Thoracic aorta (tissue), 2 donors: ENCODE measurements around the gene PROSER1. TPM values are rescaled to one million over a fixed set of nuclear protein-coding genes. Genes with fewer than 3 reads are reported as not detected.
"Not testable (repeated sequence)": the region's sequence is repeated elsewhere in the genome, so short reads cannot be mapped to it uniquely, and the experiment has no call there.

Experiments used
- ATAC-seq: fragments of 150-250 bp; one replicate; pipeline ENCODE4 v1.8.0; 2017; ENCODE audit warnings: low read depth; ENCODE audit not compliant: insufficient number of reproducible peaks, low FRiP score
- DNase-seq: peaks from one replicate; pipeline ENCODE4 v3.0.0-alpha.2; 2020; ENCODE audit warnings: low spot score
- H3K27ac ChIP-seq, 2 donors: fragments of 200-600 bp; sonication (generic); 1 replicate in 1 of 2; 2 replicates in 1 of 2; pipeline ENCODE4 v1.5.1; 2016; ENCODE audit warnings: mild to moderate bottlenecking in 2 of 2, moderate library complexity in 2 of 2
- H3K27me3 ChIP-seq: fragments of 200-600 bp; sonication (generic); replicated peaks from 2 replicates; pipeline ENCODE4 v1.6.0; 2016; ENCODE audit warnings: mild to moderate bottlenecking; ENCODE audit not compliant: insufficient read depth
- H3K36me3 ChIP-seq: fragments of 200-600 bp; sonication (generic); one replicate; pipeline ENCODE4 v1.5.1; 2016
- H3K4me1 ChIP-seq, 2 donors: fragments of 200-600 bp; sonication (generic); 1 replicate in 1 of 2; 2 replicates in 1 of 2; pipeline versions ENCODE4 v1.5.1 to v1.6.0; 2016; ENCODE audit warnings: low read depth in 2 of 2, mild to moderate bottlenecking in 1 of 2; ENCODE audit not compliant: control insufficient read depth in 1 of 2
- H3K4me3 ChIP-seq: fragments of 200-600 bp; sonication (generic); 2 replicates; pipeline ENCODE4 v1.5.1; 2016; ENCODE audit warnings: mild to moderate bottlenecking
- H3K9me3 ChIP-seq: fragments of 200-600 bp; sonication (generic); 2 replicates; pipeline ENCODE4 v1.5.1; 2016
- total RNA-seq, 2 donors: library from RNA; depleted of rRNA; stranded (reverse); fragments of >200 nt; gene quantifications; one replicate each; pipeline versions ENCODE4 v1.1.0 to v1.2.3, GENCODE V29; 2016
- TF ChIP-seq, protein P1 (sequence below): fragments of 200-600 bp; sonication (generic); IDR thresholded peaks from one replicate; pipeline ENCODE4 v1.5.1; 2019; ENCODE audit warnings: antibody characterized with exemption

PROSER1 gene
- total RNA-seq, result 10 to 100 TPM; 15.4 to 33.5 TPM

DNA sequence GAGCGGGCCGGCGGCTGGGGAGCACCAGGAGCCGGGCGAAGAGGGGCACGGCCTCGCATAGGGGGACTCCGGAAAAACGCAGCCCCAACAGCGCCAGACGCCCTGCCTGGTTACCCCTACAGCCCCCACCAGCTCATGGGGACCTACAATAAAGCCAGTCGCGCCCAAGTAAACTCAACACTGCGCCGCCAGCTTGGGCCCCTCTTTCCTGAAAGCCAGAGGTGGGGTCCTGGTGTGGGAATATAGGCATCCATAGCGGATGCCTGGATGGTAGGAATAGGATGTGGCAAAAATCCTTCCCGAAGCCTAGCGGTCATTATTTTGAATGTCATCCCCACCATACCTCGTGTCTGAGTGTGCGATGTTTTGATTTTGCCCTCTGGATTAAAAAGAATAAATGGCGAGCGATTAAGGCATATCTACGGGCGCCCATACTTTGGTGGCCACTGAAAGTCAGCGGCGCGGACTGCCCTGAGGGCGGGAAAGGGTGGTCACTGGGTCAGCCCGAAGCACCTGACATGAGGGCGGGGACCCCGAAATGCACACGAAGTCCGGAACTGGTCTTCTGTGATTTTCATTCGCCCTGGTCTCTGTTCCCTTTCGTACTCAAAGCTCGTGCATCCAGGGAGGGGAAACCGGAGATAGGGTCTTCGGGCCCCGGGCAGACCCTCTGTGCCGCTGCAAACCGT is at the start of gene PROSER1, which contains the start of gene NHLRC3:
Gene PROSER1, minus strand, starts transcription at position 210 of the 689 bp plus-strand sequence. CDS start 847 bp downstream, outside the sequence.
Gene NHLRC3, plus strand, starts transcription at position 577 of the 689 bp plus-strand sequence. CDS start 184 bp downstream, outside the sequence.
- Histone ChIP-seq H3K4me1 (peaks cover 34 to 55% of the 10 kb centered on the region in 2 donors), H3K27ac (peak within 1 kb of the TSS; percentile 76 to 88), H3K4me3 (peak within 1 kb of the TSS; percentile 82), H3K27me3 (no peaks in the 10 kb centered on the region), H3K36me3 (no peaks in the 10 kb centered on the region), H3K9me3 (no peaks in the 10 kb centered on the region)
- TF ChIP-seq, protein P1, sequence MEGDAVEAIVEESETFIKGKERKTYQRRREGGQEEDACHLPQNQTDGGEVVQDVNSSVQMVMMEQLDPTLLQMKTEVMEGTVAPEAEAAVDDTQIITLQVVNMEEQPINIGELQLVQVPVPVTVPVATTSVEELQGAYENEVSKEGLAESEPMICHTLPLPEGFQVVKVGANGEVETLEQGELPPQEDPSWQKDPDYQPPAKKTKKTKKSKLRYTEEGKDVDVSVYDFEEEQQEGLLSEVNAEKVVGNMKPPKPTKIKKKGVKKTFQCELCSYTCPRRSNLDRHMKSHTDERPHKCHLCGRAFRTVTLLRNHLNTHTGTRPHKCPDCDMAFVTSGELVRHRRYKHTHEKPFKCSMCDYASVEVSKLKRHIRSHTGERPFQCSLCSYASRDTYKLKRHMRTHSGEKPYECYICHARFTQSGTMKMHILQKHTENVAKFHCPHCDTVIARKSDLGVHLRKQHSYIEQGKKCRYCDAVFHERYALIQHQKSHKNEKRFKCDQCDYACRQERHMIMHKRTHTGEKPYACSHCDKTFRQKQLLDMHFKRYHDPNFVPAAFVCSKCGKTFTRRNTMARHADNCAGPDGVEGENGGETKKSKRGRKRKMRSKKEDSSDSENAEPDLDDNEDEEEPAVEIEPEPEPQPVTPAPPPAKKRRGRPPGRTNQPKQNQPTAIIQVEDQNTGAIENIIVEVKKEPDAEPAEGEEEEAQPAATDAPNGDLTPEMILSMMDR, result peak; percentile 7
- ATAC-seq (peak; percentile 97), DNase-seq (peak; percentile 87)

GRCh38 chr13:39086251-39086945 is 48.5 kb upstream of the PROSER1 start:
- not testable (repeated sequence) for H3K9me3 ChIP-seq, H3K36me3 ChIP-seq, H3K27me3 ChIP-seq, H3K4me3 ChIP-seq, ATAC-seq, H3K27ac ChIP-seq, DNase-seq, H3K4me1 ChIP-seq

DNA sequence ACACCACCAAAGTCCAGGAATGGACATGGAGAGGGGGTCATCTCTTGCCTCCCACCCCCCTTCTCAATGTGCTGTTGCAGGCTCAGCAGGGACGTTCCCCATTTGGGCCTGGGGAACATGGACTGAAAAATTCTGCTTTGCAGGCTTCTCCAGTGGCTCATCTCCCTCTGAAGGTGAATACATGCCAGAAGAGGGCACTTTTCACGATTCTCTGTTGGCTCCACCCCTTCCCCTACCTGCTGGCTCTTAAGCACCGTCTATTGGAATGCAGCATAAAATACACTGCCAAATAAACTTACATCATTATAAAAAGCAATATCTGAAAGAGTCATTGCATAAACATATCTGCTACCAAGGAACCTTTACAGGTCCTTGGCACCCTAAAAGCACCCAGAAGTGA is 36.1 kb upstream of the PROSER1 start:
- no peaks in the 10 kb centered on the region for H3K4me1 ChIP-seq
- no peaks in the 10 kb centered on the region for H3K9me3 ChIP-seq
- no peaks in the 10 kb centered on the region for H3K27me3 ChIP-seq
- no peaks in the 10 kb centered on the region for H3K36me3 ChIP-seq
- no peak for ATAC-seq
- H3K4me3 ChIP-seq, result no peak overlapping the region
- TF ChIP-seq, protein P1, result no peak
- no peak for DNase-seq
- no peak overlapping the region for H3K27ac ChIP-seq

GRCh38 chr13:39072842-39073241 is 35.0 kb upstream of the PROSER1 start:
- no peaks in the 10 kb centered on the region for H3K36me3 ChIP-seq
- H3K9me3 ChIP-seq, result no peaks in the 10 kb centered on the region
- ATAC-seq (peak; percentile 28), DNase-seq (no peak)
- no peaks in the 10 kb centered on the region for H3K4me1 ChIP-seq
- TF ChIP-seq, protein P1, result no peak
- H3K4me3 ChIP-seq, result no peak overlapping the region
- H3K27ac ChIP-seq, result no peak overlapping the region
- no peaks in the 10 kb centered on the region for H3K27me3 ChIP-seq

GRCh38 chr13:39062004-39062403 is 24.1 kb upstream of the PROSER1 start:
- Histone ChIP-seq H3K4me3 (no peak overlapping the region), H3K27ac (no peak overlapping the region), H3K27me3 (no peaks in the 10 kb centered on the region), H3K4me1 (no peaks in the 10 kb centered on the region), H3K36me3 (no peaks in the 10 kb centered on the region), H3K9me3 (no peaks in the 10 kb centered on the region)
- DNase-seq (no peak), ATAC-seq (no peak)
- TF ChIP-seq, protein P1, result no peak
